ENCODE measurements around the gene SYNGAP1.
"Not testable (repeated sequence)": the region's sequence is repeated elsewhere in the genome, so short reads cannot be mapped to it uniquely, and the experiment has no call there.

SYNGAP1 gene

GRCh38 chr6:33419580-33420490 is at the start of gene SYNGAP1:
SYNGAP1 (plus strand) TSS chr6:33420065; CDS start chr6:33420265, 200 bp downstream.
- DNase-seq, result no peak

GRCh38 chr6:33371901-33372300 is 48.0 kb upstream of the SYNGAP1 start:
- not testable (repeated sequence) for DNase-seq

GRCh38 chr6:33372526-33373123 is 47.2 kb upstream of the SYNGAP1 start:
- no peak for DNase-seq

- no peak for DNase-seq
These were observed 45.6 kb upstream of the SYNGAP1 start for GRCh38 chr6:33373960-33374910.

GRCh38 chr6:33375143-33375671 is 44.7 kb upstream of the SYNGAP1 start:
- DNase-seq, result no peak

GRCh38 chr6:33377171-33377570 is 42.7 kb upstream of the SYNGAP1 start:
- no peak for DNase-seq

- not testable (repeated sequence) for DNase-seq
These were observed 40.7 kb upstream of the SYNGAP1 start for GRCh38 chr6:33379184-33379583.

GRCh38 chr6:33380272-33380981 is 39.4 kb upstream of the SYNGAP1 start:
- no peak for DNase-seq

GRCh38 chr6:33383427-33384185 is 36.3 kb upstream of the SYNGAP1 start:
- no peak for DNase-seq

- no peak for DNase-seq
These were observed 35.3 kb upstream of the SYNGAP1 start for GRCh38 chr6:33384581-33385020.

- DNase-seq, result no peak
These were observed 29.7 kb upstream of the SYNGAP1 start for GRCh38 chr6:33390173-33390572.

- DNase-seq, result no peak
These were observed 29.0 kb upstream of the SYNGAP1 start for GRCh38 chr6:33390767-33391277.

GRCh38 chr6:33391278-33391921 is 28.5 kb upstream of the SYNGAP1 start, which contains the start of gene KIFC1:
KIFC1 (plus strand) TSS chr6:33391823; CDS start chr6:33391986, 163 bp downstream.
- peak; percentile 99 for DNase-seq

- no peak for DNase-seq
These were observed 27.8 kb upstream of the SYNGAP1 start for GRCh38 chr6:33391922-33392594.

- DNase-seq, result peak; percentile 9
These were observed 27.3 kb upstream of the SYNGAP1 start for GRCh38 chr6:33392595-33392948.

GRCh38 chr6:33392979-33393378 is 26.9 kb upstream of the SYNGAP1 start:
- no peak for DNase-seq

GRCh38 chr6:33397541-33397940 is 22.3 kb upstream of the SYNGAP1 start:
- no peak for DNase-seq

GRCh38 chr6:33398601-33399000 is 21.3 kb upstream of the SYNGAP1 start:
- not testable (repeated sequence) for DNase-seq

- not testable (repeated sequence) for DNase-seq
These were observed 20.0 kb upstream of the SYNGAP1 start for GRCh38 chr6:33399881-33400280.

GRCh38 chr6:33404884-33405283 is 15.0 kb upstream of the SYNGAP1 start:
- no peak for DNase-seq

Data from DMS79 (cell line).